ENCODE measurements around the gene EGFR. TPM values are rescaled to one million over a fixed set of nuclear protein-coding genes. Genes with fewer than 3 reads are reported as not detected.

The EGFR gene
- total RNA-seq, 2 donors from 2014 or later = 78.3 to 112 TPM

DNA sequence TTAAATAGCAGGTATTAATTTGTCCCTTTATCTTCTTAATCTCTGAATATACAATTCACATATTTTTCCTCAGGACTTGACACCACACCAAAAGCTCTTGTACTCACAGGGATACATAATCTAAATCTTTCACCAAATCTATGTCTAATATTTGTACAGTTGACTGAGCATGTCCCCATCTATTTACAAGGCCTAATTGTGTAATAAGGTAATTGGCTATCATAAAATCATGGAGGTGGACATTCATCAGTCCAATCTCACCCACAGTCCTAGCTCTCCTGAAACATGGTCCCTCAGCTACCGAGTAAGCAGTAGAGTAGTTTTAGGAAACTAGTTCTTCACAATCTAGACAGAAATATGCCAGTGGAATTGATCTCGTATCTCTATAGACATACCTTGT, 30.3 kb upstream of the EGFR start:
- TF ChIP-seq POLR2AphosphoS5 (IDR thresholded peaks at IDR 0.05) (no peak), POLR2A (IDR thresholded peaks at IDR 0.05) (no peak)
- TF ChIP-seq, protein P1, sequence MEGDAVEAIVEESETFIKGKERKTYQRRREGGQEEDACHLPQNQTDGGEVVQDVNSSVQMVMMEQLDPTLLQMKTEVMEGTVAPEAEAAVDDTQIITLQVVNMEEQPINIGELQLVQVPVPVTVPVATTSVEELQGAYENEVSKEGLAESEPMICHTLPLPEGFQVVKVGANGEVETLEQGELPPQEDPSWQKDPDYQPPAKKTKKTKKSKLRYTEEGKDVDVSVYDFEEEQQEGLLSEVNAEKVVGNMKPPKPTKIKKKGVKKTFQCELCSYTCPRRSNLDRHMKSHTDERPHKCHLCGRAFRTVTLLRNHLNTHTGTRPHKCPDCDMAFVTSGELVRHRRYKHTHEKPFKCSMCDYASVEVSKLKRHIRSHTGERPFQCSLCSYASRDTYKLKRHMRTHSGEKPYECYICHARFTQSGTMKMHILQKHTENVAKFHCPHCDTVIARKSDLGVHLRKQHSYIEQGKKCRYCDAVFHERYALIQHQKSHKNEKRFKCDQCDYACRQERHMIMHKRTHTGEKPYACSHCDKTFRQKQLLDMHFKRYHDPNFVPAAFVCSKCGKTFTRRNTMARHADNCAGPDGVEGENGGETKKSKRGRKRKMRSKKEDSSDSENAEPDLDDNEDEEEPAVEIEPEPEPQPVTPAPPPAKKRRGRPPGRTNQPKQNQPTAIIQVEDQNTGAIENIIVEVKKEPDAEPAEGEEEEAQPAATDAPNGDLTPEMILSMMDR (IDR thresholded peaks at IDR 0.05) = no peak
- 80% methylated on average over 2 of the region's 2 CpGs for WGBS
- Histone ChIP-seq H3K27ac (no peak overlapping the region), H3K9me3 (no peaks in the 10 kb centered on the region), H3K36me3 (no peaks in the 10 kb centered on the region), H3K27me3 (replicated peaks; ENCODE audit: insufficient read depth) (no peaks in the 10 kb centered on the region), H3K4me3 (no peak overlapping the region), H3K4me1 (replicated peaks) (no peaks in the 10 kb centered on the region)
- intact Hi-C loops (cut with DNase I) = no loop called here
- DNase-seq (ENCODE audit: low spot score) = no peak

DNA sequence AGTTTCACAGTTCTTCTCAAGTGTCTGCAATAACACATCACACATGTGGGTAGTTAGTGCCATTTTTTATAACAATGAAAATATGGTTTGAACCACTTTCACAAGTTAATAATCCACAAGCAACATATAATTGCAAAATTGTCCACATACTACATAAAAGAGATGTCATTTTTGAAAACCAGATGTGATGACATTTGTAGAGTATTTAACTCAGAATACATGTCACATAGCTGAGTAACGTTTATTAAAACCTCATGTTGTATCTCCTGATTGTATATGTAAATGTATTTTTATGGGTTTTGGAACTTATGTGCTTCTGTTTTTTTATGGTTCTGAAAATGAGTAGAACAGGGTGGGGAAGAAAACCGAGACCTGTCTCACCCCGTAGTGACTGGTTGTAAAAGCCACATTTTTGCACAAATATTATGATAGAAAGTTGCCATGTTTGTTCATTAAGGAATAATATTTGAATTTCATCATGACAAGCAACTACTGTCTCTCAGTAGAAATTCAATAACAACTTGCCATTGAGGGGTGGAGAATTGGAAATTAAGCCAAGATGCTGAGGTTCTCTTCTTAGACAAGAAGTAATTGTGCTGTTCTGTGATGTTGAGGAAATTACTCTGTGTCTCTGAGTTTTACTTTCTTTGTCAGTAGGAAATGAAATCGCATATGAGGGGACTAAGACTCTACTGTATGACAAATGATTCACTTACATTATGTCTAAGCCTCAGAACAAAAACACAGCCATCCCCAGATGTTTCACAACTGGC, 29.2 kb upstream of the EGFR start:
- TF ChIP-seq, protein P1 (IDR thresholded peaks at IDR 0.05) = no peak
- TF ChIP-seq POLR2AphosphoS5 (IDR thresholded peaks at IDR 0.05) = no peak
- TF ChIP-seq POLR2A (IDR thresholded peaks at IDR 0.05) = no peak
- no peaks in the 10 kb centered on the region for H3K27me3 ChIP-seq (replicated peaks; ENCODE audit: insufficient read depth)
- 61% methylated on average over 4 of the region's 4 CpGs for WGBS
- no peaks in the 10 kb centered on the region for H3K9me3 ChIP-seq
- H3K36me3 ChIP-seq = no peaks in the 10 kb centered on the region
- intact Hi-C loops (cut with DNase I) = no loop called here
- no peak overlapping the region for H3K4me3 ChIP-seq
- H3K4me1 ChIP-seq (replicated peaks) = no peaks in the 10 kb centered on the region
- no peak overlapping the region for H3K27ac ChIP-seq
- no peak for DNase-seq (ENCODE audit: low spot score)

DNA sequence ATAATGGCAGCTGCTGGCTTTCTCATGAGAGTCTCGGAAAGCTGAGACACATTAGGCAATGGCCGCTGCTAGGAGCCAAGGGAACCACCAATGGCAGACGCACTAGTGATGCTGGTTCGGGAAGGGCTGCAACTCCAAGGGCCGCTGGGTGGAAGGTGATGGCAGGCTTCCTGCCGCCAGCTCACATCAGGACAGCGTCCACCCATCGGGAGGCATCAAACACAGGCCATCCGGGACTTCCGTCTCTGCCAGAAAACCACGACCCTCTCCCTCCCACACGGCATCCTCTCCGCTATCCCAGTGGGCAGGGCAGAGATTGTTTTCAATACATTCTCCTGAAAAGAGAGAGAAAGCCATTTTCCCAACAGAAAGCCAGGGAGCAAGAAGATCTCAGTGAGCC, 27.5 kb upstream of the EGFR start:
- Histone ChIP-seq H3K27me3 (replicated peaks; ENCODE audit: insufficient read depth) (no peaks in the 10 kb centered on the region), H3K4me3 (no peak overlapping the region), H3K4me1 (replicated peaks) (no peaks in the 10 kb centered on the region), H3K36me3 (no peaks in the 10 kb centered on the region), H3K27ac (no peak overlapping the region), H3K9me3 (no peaks in the 10 kb centered on the region)
- intact Hi-C loops (cut with DNase I) = no loop called here
- TF ChIP-seq, protein P1 (IDR thresholded peaks at IDR 0.05) = no peak
- TF ChIP-seq POLR2A (IDR thresholded peaks at IDR 0.05) (no peak), POLR2AphosphoS5 (IDR thresholded peaks at IDR 0.05) (no peak)
- DNase-seq (ENCODE audit: low spot score) = no peak
- WGBS = 94% methylated on average over 13 of the region's 13 CpGs

DNA sequence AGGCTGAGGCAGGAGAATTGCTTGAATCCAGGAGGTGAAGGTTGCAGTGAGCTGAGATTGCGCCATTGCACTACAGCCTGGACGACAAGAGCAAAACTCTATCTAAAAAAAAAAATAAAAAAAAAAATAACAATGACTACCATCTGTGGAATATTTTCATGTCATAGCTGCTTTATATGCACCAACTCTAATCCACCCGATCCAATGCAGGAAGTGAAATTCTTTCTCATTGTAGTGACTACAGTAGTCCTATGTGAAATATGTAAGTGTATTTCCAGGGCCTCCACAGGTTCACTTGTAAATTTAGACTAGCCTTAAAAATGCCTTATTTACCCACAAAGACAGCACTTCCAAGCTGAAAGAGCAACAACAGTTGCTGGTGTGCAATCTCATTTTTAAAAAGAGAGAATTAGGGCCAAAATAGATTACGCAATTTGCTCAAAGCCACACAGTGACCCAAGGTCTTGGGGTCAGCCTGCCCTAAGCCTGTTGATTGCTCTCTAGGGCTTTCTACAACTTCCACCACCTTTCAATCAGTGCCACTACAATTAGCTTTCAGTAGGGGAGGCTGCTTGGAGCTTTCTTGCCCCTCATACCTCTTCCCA, 25.8 kb upstream of the EGFR start:
- TF ChIP-seq, protein P1 (IDR thresholded peaks at IDR 0.05) = no peak
- no peak for TF ChIP-seq POLR2AphosphoS5 (IDR thresholded peaks at IDR 0.05)
- no peak for TF ChIP-seq POLR2A (IDR thresholded peaks at IDR 0.05)
- Histone ChIP-seq H3K4me1 (replicated peaks) (peaks cover 7% of the 10 kb centered on the region), H3K4me3 (no peak overlapping the region), H3K27me3 (replicated peaks; ENCODE audit: insufficient read depth) (no peaks in the 10 kb centered on the region), H3K9me3 (no peaks in the 10 kb centered on the region), H3K36me3 (no peaks in the 10 kb centered on the region), H3K27ac (no peak overlapping the region)
- no peak for DNase-seq (ENCODE audit: low spot score)
- intact Hi-C loops (cut with DNase I) = no loop called here
- WGBS = 91% methylated on average over 4 of the region's 4 CpGs

DNA sequence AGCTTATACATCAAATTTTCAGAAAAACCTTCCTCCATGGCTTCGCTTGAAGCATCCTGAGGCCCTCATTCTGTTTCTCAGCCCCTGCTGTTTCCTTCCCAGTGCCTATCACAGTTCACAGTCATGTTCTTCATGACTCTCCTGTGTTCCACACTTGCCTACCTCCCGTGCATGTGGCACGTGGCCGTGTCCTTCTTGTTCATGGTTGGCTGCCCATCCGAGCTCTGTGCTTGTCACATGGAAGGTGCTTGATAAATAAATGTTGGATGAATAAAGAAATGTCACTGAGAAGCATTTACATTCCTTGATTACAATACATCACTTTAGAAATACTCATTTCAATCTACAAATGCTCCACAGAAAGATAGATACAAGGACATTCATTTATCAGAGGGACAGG, 23.7 kb upstream of the EGFR start:
- H3K4me3 ChIP-seq = no peak overlapping the region
- no peaks in the 10 kb centered on the region for H3K27me3 ChIP-seq (replicated peaks; ENCODE audit: insufficient read depth)
- DNase-seq (ENCODE audit: low spot score) = no peak
- no peaks in the 10 kb centered on the region for H3K36me3 ChIP-seq
- intact Hi-C loops (cut with DNase I) = no loop called here
- H3K4me1 ChIP-seq (replicated peaks) = peaks cover 7% of the 10 kb centered on the region
- 96% methylated on average over 5 of the region's 5 CpGs for WGBS
- TF ChIP-seq POLR2A (IDR thresholded peaks at IDR 0.05) = no peak
- TF ChIP-seq POLR2AphosphoS5 (IDR thresholded peaks at IDR 0.05) = no peak
- TF ChIP-seq, protein P1 (IDR thresholded peaks at IDR 0.05) = no peak
- no peaks in the 10 kb centered on the region for H3K9me3 ChIP-seq
- no peak overlapping the region for H3K27ac ChIP-seq

Data from prostate gland (tissue), 2 donors.